Thyroid gland (tissue), 4 donors: ENCODE data around the gene KLF6. TPM values are rescaled to one million over a fixed set of nuclear protein-coding genes. Genes with fewer than 3 reads are reported as not detected.

ENCODE experiments used
- DNase-seq, 2 donors: peaks; one replicate each; pipeline ENCODE4 v3.0.0-alpha.2; 2019
- H3K27ac ChIP-seq, 3 donors: fragments of 200-600 bp; sonication (generic); 1 replicate in 2 of 3; 2 replicates in 1 of 3; pipeline ENCODE4 v1.5.1; 2016 to 2019; ENCODE audit warnings: mild to moderate bottlenecking in 1 of 3, moderate library complexity in 1 of 3
- H3K27me3 ChIP-seq: fragments of 200-600 bp; sonication (generic); one replicate; pipeline ENCODE4 v1.5.1; 2019
- H3K36me3 ChIP-seq, 2 donors: fragments of 200-600 bp; sonication (generic); one replicate each; pipeline ENCODE4 v1.5.1; 2016 to 2019
- H3K4me1 ChIP-seq, 2 donors: fragments of 200-600 bp; sonication (generic); one replicate each; pipeline ENCODE4 v1.5.1; 2017 to 2019
- H3K4me3 ChIP-seq, 3 donors: fragments of 200-600 bp; sonication (generic); replicated peaks in 1 of 3; 1 replicate in 2 of 3; 2 replicates in 1 of 3; pipeline ENCODE4 v1.5.1; 2016; ENCODE audit warnings: mild to moderate bottlenecking in 1 of 3
- H3K9me3 ChIP-seq: fragments of 200-600 bp; sonication (generic); one replicate; pipeline ENCODE4 v1.5.1; 2017
- CTCF ChIP-seq, 6 experiments: fragments of 200-600 bp in 3 of 6; fragments of 450-650 bp in 3 of 6; sonication (generic) in 3 of 6; IDR thresholded peaks; one replicate each; pipeline ENCODE4 v1.5.1; 2016 to 2019; ENCODE audit warnings: antibody characterized with exemption in 6 of 6, mild to moderate bottlenecking in 2 of 6, inconsistent platforms in 1 of 6, moderate library complexity in 1 of 6
- POLR2A ChIP-seq, 2 donors: fragments of 450-650 bp; IDR thresholded peaks; one replicate each; pipeline ENCODE4 v1.6.1; 2017; ENCODE audit warnings: antibody characterized with exemption in 2 of 2, mild to moderate bottlenecking in 2 of 2, moderate library complexity in 1 of 2
- WGBS, 2 donors: methylation state at CpG; one replicate each; pipeline ENCODE4 v1.1.5; 2017; 5-methylcytosine and 5-hydroxymethylcytosine counted together
- intact Hi-C: fragments of 100-400 bp; cut with DNase I; formaldehyde crosslinking; loops from one replicate; pipeline ENCODE4 v1.15.1; 2023
- total RNA-seq, 4 donors: library from RNA; depleted of rRNA; stranded (reverse); fragments of >200 nt; gene quantifications; one replicate each; pipeline ENCODE4 v1.2.3, GENCODE V29; 2016

Gene KLF6
- 100 to 1,000 TPM in 2 of 4 donors, 10 to 100 TPM in 2; 50.4 to 166 (median 103) TPM for total RNA-seq

GRCh38 chr10:3784510-3785250 lies at the start of gene KLF6:
KLF6 (minus strand) TSS chr10:3785209; CDS start chr10:3785014, 195 bp downstream.
- H3K36me3 ChIP-seq, result peaks cover 22 to 24% of the 10 kb centered on the region in 2 donors
- no peaks in the 10 kb centered on the region for H3K27me3 ChIP-seq
- WGBS, 2 donors, result 1% methylated on average over 18 to 21 of the region's 69 CpGs
- H3K27ac ChIP-seq, result peak within 1 kb of the TSS; percentile 99 to 100 (median 100)
- no peaks in the 10 kb centered on the region for H3K9me3 ChIP-seq
- DNase-seq, result peak; percentile 37 to 39
- peaks cover 19 to 28% of the 10 kb centered on the region in 2 donors for H3K4me1 ChIP-seq
- intact Hi-C loops, result loop anchor here (10.0 kb wide), 3 partner anchors 70 to 880 kb away; no protein-coding TSS in a partner anchor
- peak within 1 kb of the TSS; percentile 58 to 96 (median 94) for H3K4me3 ChIP-seq
- no peak for TF ChIP-seq CTCF (IDR thresholded peaks at IDR 0.05)
- peak in 1 of 2 donors; percentile 67 for TF ChIP-seq POLR2A (IDR thresholded peaks at IDR 0.05)

GRCh38 chr10:3834404-3834803 lies 49.4 kb upstream of the KLF6 start:
- 93 to 95% methylated on average over 6 of the region's 6 CpGs for WGBS, 2 donors
- intact Hi-C loops, result no loop called here

GRCh38 chr10:3833046-3833445 lies 48.0 kb upstream of the KLF6 start:
- H3K4me1 ChIP-seq, result peaks cover 12 to 26% of the 10 kb centered on the region in 2 donors
- H3K9me3 ChIP-seq, result no peaks in the 10 kb centered on the region
- H3K27me3 ChIP-seq, result no peaks in the 10 kb centered on the region
- intact Hi-C loops, result no loop called here
- TF ChIP-seq CTCF (IDR thresholded peaks at IDR 0.05), result no peak
- no peak for TF ChIP-seq POLR2A (IDR thresholded peaks at IDR 0.05)
- WGBS, 2 donors, result 95% methylated on average over 6 of the region's 6 CpGs
- no peaks in the 10 kb centered on the region for H3K36me3 ChIP-seq
- no peak overlapping the region for H3K4me3 ChIP-seq
- no peak for DNase-seq
- H3K27ac ChIP-seq, result no peak overlapping the region

More at GRCh38 chr10:3834404-3834803, 49.4 kb upstream of the KLF6 start:
- TF ChIP-seq CTCF (IDR thresholded peaks at IDR 0.05) (no peak), POLR2A (IDR thresholded peaks at IDR 0.05) (no peak)
- H3K9me3 ChIP-seq, result no peaks in the 10 kb centered on the region
- DNase-seq, result no peak
- H3K4me1 ChIP-seq, result peaks cover 9 to 23% of the 10 kb centered on the region in 2 donors
- no peaks in the 10 kb centered on the region for H3K27me3 ChIP-seq
- no peak overlapping the region for H3K27ac ChIP-seq
- no peak overlapping the region for H3K4me3 ChIP-seq
- H3K36me3 ChIP-seq, result no peaks in the 10 kb centered on the region

GRCh38 chr10:3832022-3832786 lies 47.2 kb upstream of the KLF6 start:
- Histone ChIP-seq H3K36me3 (no peaks in the 10 kb centered on the region), H3K4me1 (peaks cover 12 to 26% of the 10 kb centered on the region in 2 donors), H3K4me3 (no peak overlapping the region), H3K27me3 (no peaks in the 10 kb centered on the region), H3K9me3 (no peaks in the 10 kb centered on the region), H3K27ac (peak overlapping the region in 1 of 3 donors; percentile 93)
- intact Hi-C loops, result no loop called here
- DNase-seq, result no peak
- WGBS, 2 donors, result 80 to 84% methylated on average over 5 of the region's 5 CpGs
- TF ChIP-seq POLR2A (IDR thresholded peaks at IDR 0.05) (no peak), CTCF (IDR thresholded peaks at IDR 0.05) (no peak)
